ENCODE results near the gene RAVER2. TPM values are rescaled to one million over a fixed set of nuclear protein-coding genes. Genes with fewer than 3 reads are reported as not detected.

The RAVER2 gene
- total and polyA plus RNA-seq, 2 experiments from 2014 or later: 7.8 to 24.6 TPM

DNA sequence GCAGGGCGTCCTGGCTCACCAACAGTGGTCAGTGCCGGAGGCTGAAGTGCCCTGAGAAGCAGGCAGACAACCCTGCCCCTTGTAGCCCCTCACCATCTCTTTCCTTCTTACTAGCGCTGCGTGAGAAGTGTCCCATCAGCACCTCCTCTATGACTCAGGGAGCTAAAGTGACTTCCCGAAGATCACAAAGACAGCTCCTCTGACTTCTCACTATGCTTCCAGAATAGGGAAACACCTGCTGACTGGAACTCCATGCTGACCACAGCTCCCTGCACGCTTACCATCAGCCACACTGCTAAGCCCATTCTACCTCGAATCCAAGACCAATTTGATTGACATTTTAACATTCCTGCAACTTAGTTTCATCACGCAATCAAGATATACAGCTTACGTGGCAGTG, 128.7 kb downstream of the RAVER2 start:
- peaks cover 9% of the 10 kb centered on the region for H3K4me1 Mint-ChIP-seq
- no peaks in the 10 kb centered on the region for H3K79me2 ChIP-seq (replicated peaks; ENCODE audit: insufficient read depth)
- H3F3A ChIP-seq (replicated peaks; ENCODE audit: low read depth): no peaks in the 10 kb centered on the region
- H3K27me3 Mint-ChIP-seq (ENCODE audit: insufficient read depth, low read depth, poor library complexity): peaks cover 2% of the 10 kb centered on the region
- peaks cover 5% of the 10 kb centered on the region; the same call in 1 of the 2 replicates for H4K20me1 ChIP-seq (replicated peaks; ENCODE audit: insufficient read depth)
- 0 out of 2 replicates have a peak, but pooled peaks cover 3% of the 10 kb centered on the region for H3K9me2 ChIP-seq (ENCODE audit: insufficient read depth)
- H3K27me3 ChIP-seq (ENCODE audit: insufficient read depth): no peaks in the 10 kb centered on the region
- ATAC-seq (no peak), DNase-seq (ENCODE audit: low spot score) (no peak)
- no peak overlapping the region for H3K4me2 ChIP-seq
- peaks cover 21% of the 10 kb centered on the region for H3K36me3 Mint-ChIP-seq (ENCODE audit: low read depth)
- no peak overlapping the region for H2AFZ ChIP-seq
- no peak overlapping the region for H3K4me3 ChIP-seq
- no peak overlapping the region for H3K27ac Mint-ChIP-seq
- peaks cover 9% of the 10 kb centered on the region for H3K4me1 ChIP-seq (ENCODE audit: insufficient read depth)
- TF ChIP-seq STAT1 (IDR thresholded peaks at IDR 0.05; ENCODE audit: unreplicated experiment) (no peak), POLR2AphosphoS5 (IDR thresholded peaks at IDR 0.05; ENCODE audit: low read depth) (no peak), CREB1 (CRISPR knock-in tag; IDR thresholded peaks at IDR 0.05; ENCODE audit: low read depth) (no peak), ZNF331 (CRISPR knock-in tag; IDR thresholded peaks at IDR 0.05; ENCODE audit: low read depth) (no peak)
- TF ChIP-seq, protein P1, sequence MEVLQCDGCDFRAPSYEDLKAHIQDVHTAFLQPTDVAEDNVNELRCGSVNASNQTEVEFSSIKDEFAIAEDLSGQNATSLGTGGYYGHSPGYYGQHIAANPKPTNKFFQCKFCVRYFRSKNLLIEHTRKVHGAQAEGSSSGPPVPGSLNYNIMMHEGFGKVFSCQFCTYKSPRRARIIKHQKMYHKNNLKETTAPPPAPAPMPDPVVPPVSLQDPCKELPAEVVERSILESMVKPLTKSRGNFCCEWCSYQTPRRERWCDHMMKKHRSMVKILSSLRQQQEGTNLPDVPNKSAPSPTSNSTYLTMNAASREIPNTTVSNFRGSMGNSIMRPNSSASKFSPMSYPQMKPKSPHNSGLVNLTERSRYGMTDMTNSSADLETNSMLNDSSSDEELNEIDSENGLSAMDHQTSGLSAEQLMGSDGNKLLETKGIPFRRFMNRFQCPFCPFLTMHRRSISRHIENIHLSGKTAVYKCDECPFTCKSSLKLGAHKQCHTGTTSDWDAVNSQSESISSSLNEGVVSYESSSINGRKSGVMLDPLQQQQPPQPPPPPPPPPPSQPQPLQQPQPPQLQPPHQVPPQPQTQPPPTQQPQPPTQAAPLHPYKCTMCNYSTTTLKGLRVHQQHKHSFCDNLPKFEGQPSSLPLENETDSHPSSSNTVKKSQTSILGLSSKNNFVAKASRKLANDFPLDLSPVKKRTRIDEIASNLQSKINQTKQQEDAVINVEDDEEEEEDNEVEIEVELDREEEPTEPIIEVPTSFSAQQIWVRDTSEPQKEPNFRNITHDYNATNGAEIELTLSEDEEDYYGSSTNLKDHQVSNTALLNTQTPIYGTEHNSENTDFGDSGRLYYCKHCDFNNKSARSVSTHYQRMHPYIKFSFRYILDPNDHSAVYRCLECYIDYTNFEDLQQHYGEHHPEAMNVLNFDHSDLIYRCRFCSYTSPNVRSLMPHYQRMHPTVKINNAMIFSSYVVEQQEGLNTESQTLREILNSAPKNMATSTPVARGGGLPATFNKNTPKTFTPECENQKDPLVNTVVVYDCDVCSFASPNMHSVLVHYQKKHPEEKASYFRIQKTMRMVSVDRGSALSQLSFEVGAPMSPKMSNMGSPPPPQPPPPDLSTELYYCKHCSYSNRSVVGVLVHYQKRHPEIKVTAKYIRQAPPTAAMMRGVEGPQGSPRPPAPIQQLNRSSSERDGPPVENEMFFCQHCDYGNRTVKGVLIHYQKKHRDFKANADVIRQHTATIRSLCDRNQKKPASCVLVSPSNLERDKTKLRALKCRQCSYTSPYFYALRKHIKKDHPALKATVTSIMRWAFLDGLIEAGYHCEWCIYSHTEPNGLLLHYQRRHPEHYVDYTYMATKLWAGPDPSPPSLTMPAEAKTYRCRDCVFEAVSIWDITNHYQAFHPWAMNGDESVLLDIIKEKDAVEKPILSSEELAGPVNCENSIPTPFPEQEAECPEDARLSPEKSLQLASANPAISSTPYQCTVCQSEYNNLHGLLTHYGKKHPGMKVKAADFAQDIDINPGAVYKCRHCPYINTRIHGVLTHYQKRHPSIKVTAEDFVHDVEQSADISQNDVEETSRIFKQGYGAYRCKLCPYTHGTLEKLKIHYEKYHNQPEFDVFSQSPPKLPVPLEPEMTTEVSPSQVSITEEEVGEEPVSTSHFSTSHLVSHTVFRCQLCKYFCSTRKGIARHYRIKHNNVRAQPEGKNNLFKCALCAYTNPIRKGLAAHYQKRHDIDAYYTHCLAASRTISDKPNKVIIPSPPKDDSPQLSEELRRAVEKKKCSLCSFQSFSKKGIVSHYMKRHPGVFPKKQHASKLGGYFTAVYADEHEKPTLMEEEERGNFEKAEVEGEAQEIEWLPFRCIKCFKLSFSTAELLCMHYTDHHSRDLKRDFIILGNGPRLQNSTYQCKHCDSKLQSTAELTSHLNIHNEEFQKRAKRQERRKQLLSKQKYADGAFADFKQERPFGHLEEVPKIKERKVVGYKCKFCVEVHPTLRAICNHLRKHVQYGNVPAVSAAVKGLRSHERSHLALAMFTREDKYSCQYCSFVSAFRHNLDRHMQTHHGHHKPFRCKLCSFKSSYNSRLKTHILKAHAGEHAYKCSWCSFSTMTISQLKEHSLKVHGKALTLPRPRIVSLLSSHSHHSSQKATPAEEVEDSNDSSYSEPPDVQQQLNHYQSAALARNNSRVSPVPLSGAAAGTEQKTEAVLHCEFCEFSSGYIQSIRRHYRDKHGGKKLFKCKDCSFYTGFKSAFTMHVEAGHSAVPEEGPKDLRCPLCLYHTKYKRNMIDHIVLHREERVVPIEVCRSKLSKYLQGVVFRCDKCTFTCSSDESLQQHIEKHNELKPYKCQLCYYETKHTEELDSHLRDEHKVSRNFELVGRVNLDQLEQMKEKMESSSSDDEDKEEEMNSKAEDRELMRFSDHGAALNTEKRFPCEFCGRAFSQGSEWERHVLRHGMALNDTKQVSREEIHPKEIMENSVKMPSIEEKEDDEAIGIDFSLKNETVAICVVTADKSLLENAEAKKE (CRISPR knock-in tag; IDR thresholded peaks at IDR 0.05): no peak
- TF ChIP-seq, protein P2, sequence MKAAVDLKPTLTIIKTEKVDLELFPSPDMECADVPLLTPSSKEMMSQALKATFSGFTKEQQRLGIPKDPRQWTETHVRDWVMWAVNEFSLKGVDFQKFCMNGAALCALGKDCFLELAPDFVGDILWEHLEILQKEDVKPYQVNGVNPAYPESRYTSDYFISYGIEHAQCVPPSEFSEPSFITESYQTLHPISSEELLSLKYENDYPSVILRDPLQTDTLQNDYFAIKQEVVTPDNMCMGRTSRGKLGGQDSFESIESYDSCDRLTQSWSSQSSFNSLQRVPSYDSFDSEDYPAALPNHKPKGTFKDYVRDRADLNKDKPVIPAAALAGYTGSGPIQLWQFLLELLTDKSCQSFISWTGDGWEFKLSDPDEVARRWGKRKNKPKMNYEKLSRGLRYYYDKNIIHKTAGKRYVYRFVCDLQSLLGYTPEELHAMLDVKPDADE (IDR thresholded peaks at IDR 0.05): no peak
- no peak overlapping the region for H3K27ac ChIP-seq (ENCODE audit: low read depth)
- no peaks in the 10 kb centered on the region for H3K9me3 Mint-ChIP-seq
- no peak overlapping the region for H3K4me3 Mint-ChIP-seq
- H3K36me3 ChIP-seq (ENCODE audit: insufficient read depth): no peaks in the 10 kb centered on the region

Measured in GM23338 (cell line).